Fibroblast of lung (primary cell): ENCODE results near the gene SPATC1L. TPM values are rescaled to one million over a fixed set of nuclear protein-coding genes. Genes with fewer than 3 reads are reported as not detected.

ENCODE experiments used
- DNase-seq, 2 donors: peaks; one replicate each; pipeline versions ENCODE4 v3.0.0 to v3.0.0-alpha.2; 2010; ENCODE audit warnings: low read depth in 2 of 2
- H2AFZ ChIP-seq: 2 replicates; pipeline ENCODE4 v1.5.1; 2012; ENCODE audit warnings: low read length, control low read depth, inconsistent platforms
- H3K27ac ChIP-seq: 2 replicates; pipeline ENCODE4 v1.5.1; 2011; ENCODE audit warnings: low read length, control low read depth; ENCODE audit not compliant: insufficient read depth
- H3K27me3 ChIP-seq: 2 replicates; pipeline ENCODE4 v1.5.1; 2011; ENCODE audit warnings: mild to moderate bottlenecking, low read length; ENCODE audit not compliant: control insufficient read depth, insufficient read depth
- H3K36me3 ChIP-seq: 2 replicates; pipeline ENCODE4 v1.5.1; 2011; ENCODE audit warnings: low read length; ENCODE audit not compliant: control insufficient read depth, insufficient read depth
- H3K4me1 ChIP-seq: 2 replicates; pipeline ENCODE4 v1.5.1; 2011; ENCODE audit warnings: low read length; ENCODE audit not compliant: control insufficient read depth, insufficient read depth; ENCODE audit errors: extremely low read depth
- H3K4me2 ChIP-seq: 2 replicates; pipeline ENCODE4 v1.5.1; 2011; ENCODE audit warnings: low read length, control low read depth; ENCODE audit not compliant: insufficient read depth; ENCODE audit errors: extremely low read depth
- H3K4me3 ChIP-seq, 4 experiments: fragments of 200-600 bp in 1 of 4; sonication (generic) in 1 of 4; replicated peaks in 1 of 4; 2 replicates each; pipeline ENCODE4 v1.5.1; 2011 to 2016; ENCODE audit warnings: low read length in 4 of 4, low read depth in 3 of 4, mild to moderate bottlenecking in 3 of 4, control low read depth in 2 of 4, inconsistent platforms in 1 of 4, mixed read lengths in 1 of 4; ENCODE audit not compliant: insufficient read depth in 1 of 4; ENCODE audit errors: control extremely low read depth in 1 of 4
- H3K79me2 ChIP-seq: 2 replicates; pipeline ENCODE4 v1.5.1; 2012; ENCODE audit warnings: mild to moderate bottlenecking, low read length, inconsistent platforms; ENCODE audit not compliant: control insufficient read depth, insufficient read depth
- H3K9ac ChIP-seq: 2 replicates; pipeline ENCODE4 v1.5.1; 2011; ENCODE audit warnings: mild to moderate bottlenecking, low read length, control low read depth; ENCODE audit not compliant: insufficient read depth
- H3K9me3 ChIP-seq: 2 replicates; pipeline ENCODE4 v1.5.1; 2012; ENCODE audit warnings: low read depth, low read length; ENCODE audit not compliant: control insufficient read depth, insufficient read depth
- H4K20me1 ChIP-seq: 2 replicates; pipeline ENCODE4 v1.5.1; 2011; ENCODE audit warnings: low read length; ENCODE audit not compliant: control insufficient read depth, insufficient read depth; ENCODE audit errors: extremely low read depth
- EZH2 ChIP-seq: IDR thresholded peaks from 2 replicates; pipeline ENCODE4 v1.5.1; 2012; ENCODE audit warnings: low read length, control low read depth, mild to moderate bottlenecking; ENCODE audit errors: missing control alignments
- polyA plus RNA-seq, 2 donors: library from polyadenylated mRNA; depleted of rRNA in 1 of 2; stranded (reverse) in 1 of 2; unstranded in 1 of 2; fragments of >200 nt; gene quantifications; 2 replicates each; pipeline ENCODE4 v1.2.1, GENCODE V29; 2011 to 2012; ENCODE audit warnings: missing spikeins in 1 of 2
- total RNA-seq: library from RNA; depleted of rRNA; stranded (reverse); fragments of >200 nt; gene quantifications from 2 replicates; pipeline ENCODE4 v1.2.1, GENCODE V29; 2014
- TF ChIP-seq, protein P1 (sequence below), 2 donors: IDR thresholded peaks in 1 of 2; conservative IDR thresholded peaks in 1 of 2; 1 replicate in 1 of 2; 2 replicates in 1 of 2; pipeline ENCODE4 v1.5.1; 2011 to 2012; ENCODE audit warnings: low read length in 2 of 2, control low read depth in 1 of 2, inconsistent platforms in 1 of 2, low read depth in 1 of 2, mild to moderate bottlenecking in 1 of 2

The SPATC1L gene
- total and polyA plus RNA-seq, 2 donors (not counting 1 experiment from before 2014, with no cell fraction given) = 2.9 to 9.6 TPM

DNA sequence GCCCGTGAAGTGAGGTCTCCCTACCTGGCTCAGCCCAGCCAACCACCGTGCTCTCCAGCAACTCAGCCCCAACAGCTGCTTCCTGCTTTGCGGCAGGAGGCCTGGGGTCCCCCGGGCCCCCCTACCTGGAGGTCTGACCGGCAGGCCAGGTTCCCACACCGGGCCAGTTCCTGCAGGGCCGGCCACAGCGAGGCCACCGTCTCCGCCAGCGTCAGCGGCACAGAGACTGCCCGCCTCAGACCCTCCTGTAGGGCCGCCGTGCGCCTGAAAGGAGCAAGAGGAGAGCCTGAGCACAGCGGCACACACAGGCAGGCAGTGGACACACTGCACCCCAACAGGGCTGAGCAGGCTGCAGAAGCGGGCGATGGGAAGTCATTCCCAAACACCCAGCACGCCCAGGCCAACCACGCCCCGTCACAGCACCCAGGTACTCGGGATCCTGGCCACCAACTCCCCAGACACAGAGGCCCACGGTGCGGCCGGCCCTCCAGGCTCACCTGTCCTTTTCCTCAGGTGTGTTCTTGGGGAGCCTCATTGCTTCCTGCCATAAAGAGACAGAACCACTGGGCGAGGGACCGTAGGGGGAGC lies 45.8 kb downstream of the SPATC1L start:
- Histone ChIP-seq H3K79me2 (no peaks in the 10 kb centered on the region), H3K36me3 (no peaks in the 10 kb centered on the region), H4K20me1 (no peaks in the 10 kb centered on the region), H3K4me1 (no peaks in the 10 kb centered on the region), H3K9ac (no peak overlapping the region), H3K4me3 (no peak overlapping the region), H3K27ac (no peak overlapping the region), H2AFZ (no peak overlapping the region), H3K4me2 (no peak overlapping the region), H3K27me3 (no peaks in the 10 kb centered on the region), H3K9me3 (no peaks in the 10 kb centered on the region)
- TF ChIP-seq, protein P1, sequence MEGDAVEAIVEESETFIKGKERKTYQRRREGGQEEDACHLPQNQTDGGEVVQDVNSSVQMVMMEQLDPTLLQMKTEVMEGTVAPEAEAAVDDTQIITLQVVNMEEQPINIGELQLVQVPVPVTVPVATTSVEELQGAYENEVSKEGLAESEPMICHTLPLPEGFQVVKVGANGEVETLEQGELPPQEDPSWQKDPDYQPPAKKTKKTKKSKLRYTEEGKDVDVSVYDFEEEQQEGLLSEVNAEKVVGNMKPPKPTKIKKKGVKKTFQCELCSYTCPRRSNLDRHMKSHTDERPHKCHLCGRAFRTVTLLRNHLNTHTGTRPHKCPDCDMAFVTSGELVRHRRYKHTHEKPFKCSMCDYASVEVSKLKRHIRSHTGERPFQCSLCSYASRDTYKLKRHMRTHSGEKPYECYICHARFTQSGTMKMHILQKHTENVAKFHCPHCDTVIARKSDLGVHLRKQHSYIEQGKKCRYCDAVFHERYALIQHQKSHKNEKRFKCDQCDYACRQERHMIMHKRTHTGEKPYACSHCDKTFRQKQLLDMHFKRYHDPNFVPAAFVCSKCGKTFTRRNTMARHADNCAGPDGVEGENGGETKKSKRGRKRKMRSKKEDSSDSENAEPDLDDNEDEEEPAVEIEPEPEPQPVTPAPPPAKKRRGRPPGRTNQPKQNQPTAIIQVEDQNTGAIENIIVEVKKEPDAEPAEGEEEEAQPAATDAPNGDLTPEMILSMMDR (conservative IDR thresholded peaks at IDR 0.05 in 1 of 2, IDR thresholded peaks at IDR 0.05 in 1 of 2; ENCODE audit: low read depth in 1 of 2, low read length in 2 of 2) = no peak
- TF ChIP-seq EZH2 = no peak
- DNase-seq = no peak

GRCh38 chr21:46137908-46138307 lies 46.4 kb downstream of the SPATC1L start:
- H3K9ac ChIP-seq = no peak overlapping the region
- no peaks in the 10 kb centered on the region for H3K36me3 ChIP-seq
- no peak for DNase-seq
- H3K4me2 ChIP-seq = no peak overlapping the region
- H3K27ac ChIP-seq = no peak overlapping the region
- H2AFZ ChIP-seq = no peak overlapping the region
- H3K79me2 ChIP-seq = no peaks in the 10 kb centered on the region
- no peaks in the 10 kb centered on the region for H3K9me3 ChIP-seq
- H3K4me1 ChIP-seq = no peaks in the 10 kb centered on the region
- no peaks in the 10 kb centered on the region for H3K27me3 ChIP-seq
- no peak overlapping the region for H3K4me3 ChIP-seq
- H4K20me1 ChIP-seq = no peaks in the 10 kb centered on the region
- no peak for TF ChIP-seq EZH2
- TF ChIP-seq, protein P1 (conservative IDR thresholded peaks at IDR 0.05 in 1 of 2, IDR thresholded peaks at IDR 0.05 in 1 of 2; ENCODE audit: low read depth in 1 of 2, low read length in 2 of 2) = no peak

DNA sequence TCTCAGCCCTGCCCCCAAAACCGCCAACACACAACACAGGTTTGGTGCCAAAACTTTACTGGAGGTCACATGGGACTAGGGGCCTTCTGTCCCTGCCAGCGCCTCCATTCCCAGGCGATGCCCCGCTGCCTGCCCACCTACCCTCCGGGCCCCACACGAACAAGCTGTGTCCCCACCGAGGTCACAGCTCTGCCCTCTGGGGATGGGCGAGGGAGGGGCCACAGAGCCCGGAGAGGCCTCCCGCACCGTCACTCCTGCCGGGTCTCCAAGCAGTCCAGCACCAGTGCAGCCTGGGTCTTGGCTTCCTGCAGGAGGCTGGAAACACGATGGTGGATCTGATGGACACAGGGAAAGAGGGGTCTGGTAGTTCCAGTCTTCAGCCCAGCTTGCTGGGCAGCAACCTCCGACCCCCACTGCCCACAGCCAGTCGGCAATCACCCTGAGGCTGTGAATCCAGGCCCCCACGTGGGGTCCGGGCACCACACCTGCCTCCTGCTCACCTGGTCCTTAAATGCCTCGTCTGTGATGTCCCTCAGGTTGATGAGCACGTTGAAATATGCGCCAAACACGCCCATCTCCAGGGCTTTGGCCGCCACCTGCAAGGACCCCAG lies 47.4 kb downstream of the SPATC1L start:
- no peaks in the 10 kb centered on the region for H3K79me2 ChIP-seq
- no peak overlapping the region for H3K27ac ChIP-seq
- H3K4me2 ChIP-seq = no peak overlapping the region
- H3K36me3 ChIP-seq = peaks cover 7% of the 10 kb centered on the region
- H2AFZ ChIP-seq = no peak overlapping the region
- no peak for TF ChIP-seq EZH2
- TF ChIP-seq, protein P1 (conservative IDR thresholded peaks at IDR 0.05 in 1 of 2, IDR thresholded peaks at IDR 0.05 in 1 of 2; ENCODE audit: low read depth in 1 of 2, low read length in 2 of 2) = no peak
- H3K4me3 ChIP-seq = no peak overlapping the region
- DNase-seq = no peak
- H3K9me3 ChIP-seq = no peaks in the 10 kb centered on the region
- H3K9ac ChIP-seq = no peak overlapping the region
- no peaks in the 10 kb centered on the region for H4K20me1 ChIP-seq
- no peaks in the 10 kb centered on the region for H3K27me3 ChIP-seq
- no peaks in the 10 kb centered on the region for H3K4me1 ChIP-seq
